H54 (cell line): Measurements from ENCODE around the gene FRMD3.
"Not testable (repeated sequence)": the region's sequence is repeated elsewhere in the genome, so short reads cannot be mapped to it uniquely, and the experiment has no call there.

ENCODE experiments used
- DNase-seq: peaks from one replicate; pipeline ENCODE4 v3.0.0; 2011; ENCODE audit warnings: low spot score, mixed read lengths; ENCODE audit not compliant: insufficient read length
- FAIRE-seq: peaks from 3 replicates; lab custom pipeline; 2011; peaks lifted over from hg19 to GRCh38; lab: Jason Lieb, UNC
- POLR2A ChIP-seq: IDR thresholded peaks from 2 replicates; pipeline ENCODE4 v1.6.1; 2011; ENCODE audit warnings: low read depth, mild to moderate bottlenecking, low read length

Gene FRMD3

GRCh38 chr9:83544002-83544698, 5.9 kb upstream of the FRMD3 start:
- TF ChIP-seq POLR2A: no peak
- DNase-seq: peak; percentile 80
- FAIRE-seq: peak; percentile 98

- DNase-seq (no peak), FAIRE-seq (no peak)
- TF ChIP-seq POLR2A: no peak
Measured at GRCh38 chr9:83538890-83539238, 663 bp upstream of the FRMD3 start.

GRCh38 chr9:83537331-83538171, 650 bp downstream of the FRMD3 start:
- no peak for TF ChIP-seq POLR2A
- DNase-seq: no peak
- FAIRE-seq: no peak

GRCh38 chr9:83536332-83536731, 1.9 kb downstream of the FRMD3 start:
- no peak for FAIRE-seq
- no peak for TF ChIP-seq POLR2A
- no peak for DNase-seq

GRCh38 chr9:83535736-83536135, 2.5 kb downstream of the FRMD3 start:
- TF ChIP-seq POLR2A: no peak
- no peak for FAIRE-seq
- DNase-seq: no peak

GRCh38 chr9:83533296-83533695, 4.9 kb downstream of the FRMD3 start:
- FAIRE-seq (no peak), DNase-seq (no peak)
- TF ChIP-seq POLR2A: no peak

- DNase-seq (no peak), FAIRE-seq (no peak)
- TF ChIP-seq POLR2A: no peak
Measured at GRCh38 chr9:83526901-83527300, 11.3 kb downstream of the FRMD3 start.

- DNase-seq (no peak), FAIRE-seq (no peak)
- TF ChIP-seq POLR2A: no peak
Measured at GRCh38 chr9:83526211-83526610, 12.0 kb downstream of the FRMD3 start.

- FAIRE-seq (no peak), DNase-seq (no peak)
- no peak for TF ChIP-seq POLR2A
Measured at GRCh38 chr9:83523684-83524083, 14.5 kb downstream of the FRMD3 start.

GRCh38 chr9:83521411-83521810, 16.8 kb downstream of the FRMD3 start:
- DNase-seq (no peak), FAIRE-seq (no peak)
- TF ChIP-seq POLR2A: no peak

GRCh38 chr9:83521011-83521410, 17.2 kb downstream of the FRMD3 start:
- TF ChIP-seq POLR2A: no peak
- FAIRE-seq (no peak), DNase-seq (no peak)

GRCh38 chr9:83520292-83520691, 17.9 kb downstream of the FRMD3 start:
- peak; percentile 50 for FAIRE-seq
- no peak for TF ChIP-seq POLR2A
- no peak for DNase-seq

GRCh38 chr9:83517980-83518379, 20.2 kb downstream of the FRMD3 start:
- DNase-seq, FAIRE-seq: not testable (repeated sequence)

GRCh38 chr9:83514767-83515166, 23.4 kb downstream of the FRMD3 start:
- no peak for FAIRE-seq
- TF ChIP-seq POLR2A: no peak
- no peak for DNase-seq

GRCh38 chr9:83512621-83513020, 25.6 kb downstream of the FRMD3 start:
- no peak for TF ChIP-seq POLR2A
- DNase-seq (no peak), FAIRE-seq (no peak)
